Uterus (tissue), 4 donors: ENCODE results near the gene RPS6KA2. TPM values are rescaled to one million over a fixed set of nuclear protein-coding genes. Genes with fewer than 3 reads are reported as not detected.

Experiments
- DNase-seq, 2 donors: peaks; one replicate each; pipeline ENCODE4 v3.0.0-alpha.2; 2019 to 2020
- H3K27ac ChIP-seq, 2 donors: fragments of 200-600 bp; sonication (generic); 1 replicate in 1 of 2; 2 replicates in 1 of 2; pipeline ENCODE4 v1.5.1; 2016 to 2018
- H3K27me3 ChIP-seq, 2 donors: fragments of 200-600 bp; sonication (generic); one replicate each; pipeline ENCODE4 v1.5.1; 2018 to 2019; ENCODE audit warnings: control low read depth in 1 of 2
- H3K36me3 ChIP-seq, 2 donors: fragments of 200-600 bp; sonication (generic); one replicate each; pipeline ENCODE4 v1.5.1; 2019; ENCODE audit warnings: control low read depth in 1 of 2
- H3K4me1 ChIP-seq, 2 donors: fragments of 200-600 bp; sonication (generic); one replicate each; pipeline ENCODE4 v1.5.1; 2018 to 2019; ENCODE audit warnings: control low read depth in 1 of 2
- H3K4me3 ChIP-seq, 2 donors: fragments of 200-600 bp; sonication (generic); 1 replicate in 1 of 2; 2 replicates in 1 of 2; pipeline ENCODE4 v1.5.1; 2018 to 2019; ENCODE audit warnings: mild to moderate bottlenecking in 1 of 2
- H3K9me3 ChIP-seq, 2 donors: fragments of 200-600 bp; sonication (generic); one replicate each; pipeline ENCODE4 v1.5.1; 2019; ENCODE audit warnings: control low read depth in 1 of 2
- POLR2A ChIP-seq, 2 donors: fragments of 450-650 bp; IDR thresholded peaks; one replicate each; pipeline ENCODE4 v1.6.1; 2016; ENCODE audit warnings: antibody characterized with exemption in 2 of 2, mild to moderate bottlenecking in 1 of 2, moderate library complexity in 1 of 2
- intact Hi-C: fragments of 100-400 bp; cut with DNase I; formaldehyde crosslinking; loops from one replicate; pipeline ENCODE4 v1.15.1; 2023; ENCODE audit warnings: low total_unique reads
- total RNA-seq, 4 donors: library from RNA; depleted of rRNA in 3 of 4; stranded (reverse); fragments of >200 nt in 3 of 4; gene quantifications; one replicate each; pipeline versions ENCODE4 v1.1.0 to v1.2.4, GENCODE V29; 2014 to 2023
- TF ChIP-seq, protein P1 (sequence below), 4 experiments: fragments of 200-600 bp in 2 of 4; fragments of 450-650 bp in 2 of 4; sonication (generic) in 2 of 4; IDR thresholded peaks; one replicate each; pipeline ENCODE4 v1.5.1; 2016 to 2019; ENCODE audit warnings: antibody characterized with exemption in 4 of 4, mild to moderate bottlenecking in 2 of 4, moderate library complexity in 1 of 4
- donor health status: DM: yes; HTN: yes; CAD: no.

Gene RPS6KA2
- total RNA-seq, 4 donors from 2014 or later, result 34.0 to 78.4 (median 55.8) TPM

DNA sequence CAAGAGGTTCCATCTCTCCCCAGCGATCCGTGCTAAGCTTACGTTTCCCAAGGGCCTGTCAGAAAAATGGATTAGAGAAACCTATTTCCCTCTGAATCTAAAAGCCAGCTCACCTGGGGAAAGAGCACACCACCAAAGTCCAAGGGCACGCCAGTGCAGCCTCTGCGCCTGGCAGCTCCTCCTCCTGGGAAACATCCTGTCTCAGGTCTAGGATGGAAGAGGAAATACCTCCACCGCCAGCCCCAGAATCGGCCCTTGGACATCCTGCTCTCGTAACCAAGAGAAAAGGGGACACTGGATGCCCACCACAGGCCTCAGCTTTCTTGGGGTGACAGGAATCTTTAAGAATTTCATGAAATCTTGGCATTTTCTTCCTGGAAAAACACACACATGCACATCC lies 59.2 kb downstream of the RPS6KA2 start:
- no peak overlapping the region for H3K4me3 ChIP-seq
- H3K27ac ChIP-seq, result peak overlapping the region; percentile 23 to 43
- no peak for DNase-seq
- TF ChIP-seq POLR2A (IDR thresholded peaks at IDR 0.05), result no peak
- TF ChIP-seq, protein P1, sequence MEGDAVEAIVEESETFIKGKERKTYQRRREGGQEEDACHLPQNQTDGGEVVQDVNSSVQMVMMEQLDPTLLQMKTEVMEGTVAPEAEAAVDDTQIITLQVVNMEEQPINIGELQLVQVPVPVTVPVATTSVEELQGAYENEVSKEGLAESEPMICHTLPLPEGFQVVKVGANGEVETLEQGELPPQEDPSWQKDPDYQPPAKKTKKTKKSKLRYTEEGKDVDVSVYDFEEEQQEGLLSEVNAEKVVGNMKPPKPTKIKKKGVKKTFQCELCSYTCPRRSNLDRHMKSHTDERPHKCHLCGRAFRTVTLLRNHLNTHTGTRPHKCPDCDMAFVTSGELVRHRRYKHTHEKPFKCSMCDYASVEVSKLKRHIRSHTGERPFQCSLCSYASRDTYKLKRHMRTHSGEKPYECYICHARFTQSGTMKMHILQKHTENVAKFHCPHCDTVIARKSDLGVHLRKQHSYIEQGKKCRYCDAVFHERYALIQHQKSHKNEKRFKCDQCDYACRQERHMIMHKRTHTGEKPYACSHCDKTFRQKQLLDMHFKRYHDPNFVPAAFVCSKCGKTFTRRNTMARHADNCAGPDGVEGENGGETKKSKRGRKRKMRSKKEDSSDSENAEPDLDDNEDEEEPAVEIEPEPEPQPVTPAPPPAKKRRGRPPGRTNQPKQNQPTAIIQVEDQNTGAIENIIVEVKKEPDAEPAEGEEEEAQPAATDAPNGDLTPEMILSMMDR (IDR thresholded peaks at IDR 0.05), result no peak
- peaks cover 0 to 9% of the 10 kb centered on the region in 2 donors for H3K4me1 ChIP-seq
- intact Hi-C loops, result no loop called here
- H3K36me3 ChIP-seq, result no peaks in the 10 kb centered on the region
- H3K27me3 ChIP-seq, result no peaks in the 10 kb centered on the region
- no peaks in the 10 kb centered on the region for H3K9me3 ChIP-seq

DNA sequence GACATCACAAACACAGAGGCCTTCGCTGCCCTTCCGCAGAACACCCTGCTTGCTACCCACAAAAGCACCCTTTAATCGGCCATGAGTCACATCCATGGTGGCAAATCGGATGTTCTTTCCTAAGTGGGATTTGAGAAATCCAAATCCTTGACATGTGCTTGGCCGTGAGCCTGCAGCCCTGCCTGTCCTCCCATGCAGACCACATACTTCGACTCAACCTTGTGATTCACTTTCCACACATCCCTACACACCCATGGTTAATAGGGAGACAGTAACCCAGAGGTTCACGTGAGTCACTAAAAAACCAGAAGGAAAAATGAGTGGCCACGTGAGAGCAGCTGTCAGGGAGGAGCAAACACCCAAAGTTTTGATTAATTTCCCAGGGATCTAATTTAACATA lies 59.9 kb downstream of the RPS6KA2 start:
- H3K9me3 ChIP-seq, result no peaks in the 10 kb centered on the region
- H3K27ac ChIP-seq, result peak overlapping the region; percentile 23 to 43
- H3K4me1 ChIP-seq, result peaks cover 0 to 11% of the 10 kb centered on the region in 2 donors
- no peak for TF ChIP-seq POLR2A (IDR thresholded peaks at IDR 0.05)
- TF ChIP-seq, protein P1 (IDR thresholded peaks at IDR 0.05), result no peak
- intact Hi-C loops, result no loop called here
- peak; percentile 51 to 52 for DNase-seq
- H3K36me3 ChIP-seq, result no peaks in the 10 kb centered on the region
- H3K4me3 ChIP-seq, result no peak overlapping the region
- H3K27me3 ChIP-seq, result no peaks in the 10 kb centered on the region

DNA sequence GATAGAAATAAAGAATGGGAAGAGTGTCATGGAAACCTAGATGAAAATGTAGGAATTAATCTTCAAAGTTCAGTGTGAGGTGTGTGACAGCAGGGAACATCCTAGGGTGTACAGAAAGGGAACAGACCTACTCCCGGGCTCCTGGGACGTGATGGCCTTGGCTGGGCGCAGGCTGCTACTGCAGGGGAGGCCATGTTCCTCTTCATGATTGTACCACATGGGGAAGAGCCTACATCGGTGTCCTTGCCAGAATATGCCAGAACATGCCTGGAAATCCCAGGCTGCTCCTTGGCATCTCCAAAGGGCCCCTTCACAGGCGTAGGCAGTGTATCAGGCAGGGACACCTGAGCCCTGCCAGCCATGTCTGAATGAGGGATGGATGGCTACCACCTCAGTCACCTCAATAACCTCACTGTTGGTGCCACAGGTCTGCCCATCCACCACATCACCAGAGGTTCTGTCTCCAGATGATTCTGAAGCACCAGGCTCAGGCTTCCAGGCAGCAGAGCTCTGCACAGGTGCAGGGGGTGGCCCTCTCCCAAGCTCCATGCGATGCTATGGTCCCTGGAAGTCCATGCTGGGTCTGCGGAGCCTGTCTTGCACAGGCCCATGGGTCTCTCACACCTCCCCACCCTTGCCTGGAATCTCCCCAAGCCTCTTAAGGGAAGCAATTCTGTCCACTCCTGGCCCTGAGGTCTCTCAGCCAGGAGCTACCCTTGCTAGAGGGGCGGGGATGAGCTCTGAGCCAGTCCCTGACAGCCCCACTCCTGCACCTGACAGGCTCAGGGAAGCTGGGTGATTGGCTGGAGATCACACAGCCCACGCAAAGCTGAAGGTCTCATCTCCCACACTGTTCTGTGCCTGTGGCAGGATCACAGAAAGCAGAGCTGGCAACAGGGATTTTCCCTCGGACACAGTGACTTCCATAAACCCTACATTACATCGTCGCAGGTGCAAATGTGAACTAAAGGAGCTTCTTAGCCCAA lies 60.7 kb downstream of the RPS6KA2 start:
- H3K27me3 ChIP-seq, result no peaks in the 10 kb centered on the region
- no peak for DNase-seq

DNA sequence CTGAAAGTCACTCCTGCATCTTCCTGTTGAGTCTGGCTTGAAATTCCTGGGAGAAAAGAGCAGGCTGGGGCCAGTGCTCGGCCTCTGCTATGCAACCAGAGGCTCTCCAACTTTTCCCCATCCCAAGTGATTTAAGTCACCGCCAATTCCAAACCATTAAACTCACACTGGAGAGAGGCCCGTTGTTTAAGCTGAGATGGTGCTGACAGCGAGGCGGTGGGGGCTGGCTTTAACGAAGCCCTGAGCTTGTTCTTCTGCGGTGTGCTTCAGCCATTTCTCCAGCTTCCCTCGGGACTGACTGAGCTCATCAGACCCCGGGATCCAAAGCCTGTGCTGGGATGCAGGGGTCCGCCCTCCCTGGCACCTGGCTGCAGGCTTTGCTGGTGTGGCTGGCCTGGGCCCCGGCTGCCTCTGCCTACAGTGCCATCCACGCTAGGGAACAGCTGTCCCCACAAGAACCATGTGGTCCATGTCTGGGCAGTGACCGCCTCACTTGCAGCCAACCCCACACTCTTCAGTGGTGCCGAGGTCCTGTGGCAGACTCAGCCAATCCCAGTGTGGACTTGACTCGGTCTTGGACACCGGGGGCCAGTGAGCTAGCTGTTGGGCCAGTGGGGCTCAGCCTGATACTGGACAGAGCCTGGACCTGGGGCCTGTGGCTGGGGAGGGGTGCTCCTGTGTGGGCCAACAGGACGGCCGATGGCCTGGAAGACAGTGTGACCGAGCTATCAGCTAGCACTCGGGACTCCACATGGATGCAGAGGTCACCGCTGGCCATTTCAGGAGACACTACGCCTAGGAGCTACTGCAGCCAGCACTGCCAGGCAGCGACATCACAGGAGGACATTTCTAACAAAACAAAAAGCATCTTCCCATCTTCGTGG lies 61.7 kb downstream of the RPS6KA2 start:
- no peaks in the 10 kb centered on the region for H3K9me3 ChIP-seq
- no peaks in the 10 kb centered on the region for H3K36me3 ChIP-seq
- peaks cover 0 to 13% of the 10 kb centered on the region in 2 donors for H3K4me1 ChIP-seq
- DNase-seq, result no peak
- intact Hi-C loops, result no loop called here
- no peak overlapping the region for H3K4me3 ChIP-seq
- TF ChIP-seq POLR2A (IDR thresholded peaks at IDR 0.05), result no peak
- TF ChIP-seq, protein P1 (IDR thresholded peaks at IDR 0.05), result no peak
- no peaks in the 10 kb centered on the region for H3K27me3 ChIP-seq
- H3K27ac ChIP-seq, result no peak overlapping the region

More for the DNA sequence above, 60.7 kb downstream of the RPS6KA2 start:
- intact Hi-C loops, result no loop called here
- Histone ChIP-seq H3K9me3 (no peaks in the 10 kb centered on the region), H3K36me3 (no peaks in the 10 kb centered on the region), H3K4me1 (peaks cover 0 to 13% of the 10 kb centered on the region in 2 donors), H3K27ac (peak overlapping the region; percentile 10 to 43), H3K4me3 (no peak overlapping the region)
- no peak for TF ChIP-seq POLR2A (IDR thresholded peaks at IDR 0.05)
- TF ChIP-seq, protein P1 (IDR thresholded peaks at IDR 0.05), result no peak
